ENCODE measurements around the gene GRM8. TPM values are rescaled to one million over a fixed set of nuclear protein-coding genes. Genes with fewer than 3 reads are reported as not detected.

Gene GRM8
- total RNA-seq, 1 experiment from 2014 or later = not detected

DNA sequence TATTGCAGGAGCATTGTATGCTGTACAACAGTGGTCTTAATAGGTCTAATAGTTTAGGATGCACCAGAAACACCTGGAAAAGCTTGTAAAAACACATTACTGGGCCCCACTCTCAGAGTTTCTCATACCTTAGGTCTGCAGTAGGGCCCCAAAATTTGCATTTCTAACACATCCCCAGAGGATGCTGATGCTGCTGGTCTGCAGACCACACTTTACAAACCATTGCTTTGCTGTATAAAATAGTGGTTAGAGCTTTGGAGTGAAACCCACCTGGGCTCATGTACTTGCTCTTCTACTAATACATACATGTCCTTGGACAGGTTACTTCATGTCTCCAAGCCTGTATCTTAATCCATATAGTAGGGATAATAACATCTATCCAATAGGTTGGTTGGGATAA, 279.7 kb downstream of the GRM8 start:
- TF ChIP-seq EZH2 (IDR thresholded peaks at IDR 0.05; ENCODE audit: low read length, unreplicated experiment) = no peak
- TF ChIP-seq EZH2phosphoT487 (IDR thresholded peaks at IDR 0.05; ENCODE audit: borderline replicate concordance, low read length) = no peak
- TF ChIP-seq, protein P1, sequence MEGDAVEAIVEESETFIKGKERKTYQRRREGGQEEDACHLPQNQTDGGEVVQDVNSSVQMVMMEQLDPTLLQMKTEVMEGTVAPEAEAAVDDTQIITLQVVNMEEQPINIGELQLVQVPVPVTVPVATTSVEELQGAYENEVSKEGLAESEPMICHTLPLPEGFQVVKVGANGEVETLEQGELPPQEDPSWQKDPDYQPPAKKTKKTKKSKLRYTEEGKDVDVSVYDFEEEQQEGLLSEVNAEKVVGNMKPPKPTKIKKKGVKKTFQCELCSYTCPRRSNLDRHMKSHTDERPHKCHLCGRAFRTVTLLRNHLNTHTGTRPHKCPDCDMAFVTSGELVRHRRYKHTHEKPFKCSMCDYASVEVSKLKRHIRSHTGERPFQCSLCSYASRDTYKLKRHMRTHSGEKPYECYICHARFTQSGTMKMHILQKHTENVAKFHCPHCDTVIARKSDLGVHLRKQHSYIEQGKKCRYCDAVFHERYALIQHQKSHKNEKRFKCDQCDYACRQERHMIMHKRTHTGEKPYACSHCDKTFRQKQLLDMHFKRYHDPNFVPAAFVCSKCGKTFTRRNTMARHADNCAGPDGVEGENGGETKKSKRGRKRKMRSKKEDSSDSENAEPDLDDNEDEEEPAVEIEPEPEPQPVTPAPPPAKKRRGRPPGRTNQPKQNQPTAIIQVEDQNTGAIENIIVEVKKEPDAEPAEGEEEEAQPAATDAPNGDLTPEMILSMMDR (conservative IDR thresholded peaks at IDR 0.05; ENCODE audit: low read depth, low read length) = no peak
- no peak overlapping the region for H3K9ac ChIP-seq (ENCODE audit: low read length)
- H3K4me1 ChIP-seq (ENCODE audit: insufficient read depth, low read length) = no peaks in the 10 kb centered on the region
- no peak overlapping the region for H3K27ac ChIP-seq (ENCODE audit: low read length)
- no peak overlapping the region for H3K4me2 ChIP-seq (ENCODE audit: low read length)
- no TSS peak for BruUV-seq (replicated peaks)
- no peak for ATAC-seq
- H3K9me2 ChIP-seq (replicated peaks; ENCODE audit: low read length) = no peaks in the 10 kb centered on the region
- no peaks in the 10 kb centered on the region for H3K27me3 ChIP-seq (ENCODE audit: low read length)
- no peaks in the 10 kb centered on the region for H3K79me2 ChIP-seq (ENCODE audit: low read length)
- no peak overlapping the region for H2AFZ ChIP-seq (ENCODE audit: low read length)
- CTCF ChIA-PET = no interaction called here
- no peaks in the 10 kb centered on the region for H4K20me1 ChIP-seq (ENCODE audit: low read length)
- POLR2A ChIA-PET (ENCODE audit: unreplicated experiment) = no interaction called here
- H3K36me3 ChIP-seq (ENCODE audit: low read depth, low read length) = no peaks in the 10 kb centered on the region
- H3K9me3 ChIP-seq (ENCODE audit: low read length) = no peaks in the 10 kb centered on the region
- DNase-seq = no peak
- intact Hi-C loops (cut with micrococcal nuclease) = no loop called here
- no peaks in the 10 kb centered on the region for H3F3A ChIP-seq (ENCODE audit: low read length, unreplicated experiment)
- H3K4me3 ChIP-seq (ENCODE audit: low read length) = no peak overlapping the region

DNA sequence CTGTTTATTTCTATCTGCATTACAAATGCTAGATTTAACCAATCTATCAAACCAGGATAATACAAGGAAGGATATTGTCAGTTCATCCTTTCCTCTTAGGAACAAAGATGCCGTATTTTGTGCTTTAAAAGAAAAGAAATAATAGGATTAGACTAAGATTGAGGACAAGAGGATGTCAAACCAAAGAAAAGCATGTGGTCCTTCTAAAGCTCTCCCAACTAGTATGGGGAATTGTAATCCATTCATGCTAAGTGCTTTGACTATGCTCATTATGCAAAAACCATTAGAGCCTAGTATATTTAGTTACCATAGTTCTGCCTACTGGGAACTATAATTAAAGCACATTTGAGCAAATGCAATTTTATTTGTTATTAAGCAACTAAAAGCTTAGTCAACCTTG, 280.2 kb downstream of the GRM8 start:
- ATAC-seq (no peak), DNase-seq (no peak)
- ChIA-PET POLR2A (ENCODE audit: unreplicated experiment) (no interaction called here), CTCF (no interaction called here)
- Histone ChIP-seq H3F3A (ENCODE audit: low read length, unreplicated experiment) (no peaks in the 10 kb centered on the region), H3K9me2 (replicated peaks; ENCODE audit: low read length) (no peaks in the 10 kb centered on the region), H3K4me3 (ENCODE audit: low read length) (no peak overlapping the region), H3K4me1 (ENCODE audit: insufficient read depth, low read length) (no peaks in the 10 kb centered on the region), H3K4me2 (ENCODE audit: low read length) (no peak overlapping the region), H2AFZ (ENCODE audit: low read length) (no peak overlapping the region), H3K36me3 (ENCODE audit: low read depth, low read length) (no peaks in the 10 kb centered on the region), H3K79me2 (ENCODE audit: low read length) (no peaks in the 10 kb centered on the region), H3K9ac (ENCODE audit: low read length) (no peak overlapping the region), H3K27ac (ENCODE audit: low read length) (no peak overlapping the region), H3K27me3 (ENCODE audit: low read length) (no peaks in the 10 kb centered on the region), H3K9me3 (ENCODE audit: low read length) (no peaks in the 10 kb centered on the region), H4K20me1 (ENCODE audit: low read length) (no peaks in the 10 kb centered on the region)
- no TSS peak for BruUV-seq (replicated peaks)
- no peak for TF ChIP-seq EZH2 (IDR thresholded peaks at IDR 0.05; ENCODE audit: low read length, unreplicated experiment)
- TF ChIP-seq EZH2phosphoT487 (IDR thresholded peaks at IDR 0.05; ENCODE audit: borderline replicate concordance, low read length) = no peak
- TF ChIP-seq, protein P1 (conservative IDR thresholded peaks at IDR 0.05; ENCODE audit: low read depth, low read length) = no peak
- intact Hi-C loops (cut with micrococcal nuclease) = no loop called here

DNA sequence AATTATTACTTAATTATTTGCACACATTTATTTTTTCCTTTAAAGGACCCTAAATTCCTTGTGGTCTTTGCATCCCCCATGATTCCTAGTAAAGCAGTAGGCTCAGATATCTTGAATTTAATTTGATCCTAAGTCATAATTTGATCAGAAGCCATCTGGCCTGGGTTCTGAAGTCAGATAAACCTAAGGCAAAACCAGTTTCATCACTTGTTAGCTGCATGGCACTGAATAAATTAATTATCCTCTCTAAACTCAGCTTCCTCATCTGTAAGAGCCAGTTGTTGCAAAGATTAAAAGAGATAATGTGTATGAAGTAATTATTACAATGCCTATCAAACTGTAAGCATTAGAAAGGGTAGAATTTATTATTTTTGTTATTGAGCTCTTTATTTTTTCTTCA, 293.1 kb downstream of the GRM8 start:
- Histone ChIP-seq H3K36me3 (ENCODE audit: low read depth, low read length) (no peaks in the 10 kb centered on the region), H4K20me1 (ENCODE audit: low read length) (no peaks in the 10 kb centered on the region), H3K9ac (ENCODE audit: low read length) (no peak overlapping the region), H3K4me2 (ENCODE audit: low read length) (no peak overlapping the region), H3K9me2 (replicated peaks; ENCODE audit: low read length) (no peaks in the 10 kb centered on the region), H3K9me3 (ENCODE audit: low read length) (no peaks in the 10 kb centered on the region), H3K27me3 (ENCODE audit: low read length) (no peaks in the 10 kb centered on the region), H3F3A (ENCODE audit: low read length, unreplicated experiment) (no peaks in the 10 kb centered on the region), H3K4me1 (ENCODE audit: insufficient read depth, low read length) (no peaks in the 10 kb centered on the region), H3K4me3 (ENCODE audit: low read length) (no peak overlapping the region), H3K27ac (ENCODE audit: low read length) (no peak overlapping the region), H2AFZ (ENCODE audit: low read length) (no peak overlapping the region), H3K79me2 (ENCODE audit: low read length) (no peaks in the 10 kb centered on the region)
- no peak for ATAC-seq
- CTCF ChIA-PET = no interaction called here
- BruUV-seq (replicated peaks) = no TSS peak
- POLR2A ChIA-PET (ENCODE audit: unreplicated experiment) = no interaction called here
- TF ChIP-seq EZH2 (IDR thresholded peaks at IDR 0.05; ENCODE audit: low read length, unreplicated experiment) (no peak), EZH2phosphoT487 (IDR thresholded peaks at IDR 0.05; ENCODE audit: borderline replicate concordance, low read length) (no peak)
- TF ChIP-seq, protein P1 (conservative IDR thresholded peaks at IDR 0.05; ENCODE audit: low read depth, low read length) = no peak
- no peak for DNase-seq
- intact Hi-C loops (cut with micrococcal nuclease) = no loop called here

All from PC-3 (cell line).